Skeletal muscle tissue (tissue), 4 donors: ENCODE measurements around the gene UST. TPM values are rescaled to one million over a fixed set of nuclear protein-coding genes. Genes with fewer than 3 reads are reported as not detected.

ENCODE experiments used
- H3K27ac ChIP-seq: one replicate; pipeline ENCODE4 v1.7.0; 2013; ENCODE audit warnings: mild to moderate bottlenecking, low read depth, low read length, inconsistent platforms
- H3K27me3 ChIP-seq, 3 donors: one replicate each; pipeline ENCODE4 v1.7.0; 2013; ENCODE audit warnings: low read length in 3 of 3; ENCODE audit not compliant: control insufficient read depth in 3 of 3, insufficient read depth in 3 of 3
- H3K36me3 ChIP-seq, 3 donors: one replicate each; pipeline ENCODE4 v1.7.0; 2013; ENCODE audit warnings: low read length in 3 of 3; ENCODE audit not compliant: control insufficient read depth in 3 of 3, insufficient read depth in 3 of 3
- H3K4me1 ChIP-seq, 3 donors: one replicate each; pipeline ENCODE4 v1.7.0; 2013; ENCODE audit warnings: low read length in 3 of 3, mild to moderate bottlenecking in 3 of 3; ENCODE audit not compliant: control insufficient read depth in 3 of 3, insufficient read depth in 3 of 3
- H3K4me3 ChIP-seq, 3 donors: one replicate each; pipeline ENCODE4 v1.7.0; 2013; ENCODE audit warnings: low read length in 3 of 3
- H3K9ac ChIP-seq, 3 donors: one replicate each; pipeline ENCODE4 v1.7.0; 2013; ENCODE audit warnings: low read length in 3 of 3, mild to moderate bottlenecking in 3 of 3, moderate library complexity in 2 of 3, low read depth in 1 of 3
- H3K9me3 ChIP-seq, 3 donors: one replicate each; pipeline ENCODE4 v1.7.0; 2013; ENCODE audit warnings: low read length in 3 of 3; ENCODE audit not compliant: control insufficient read depth in 3 of 3
- total RNA-seq: library from RNA; depleted of rRNA; stranded (reverse); fragments of >200 nt; gene quantifications from one replicate; pipeline ENCODE4 v1.2.3, GENCODE V29; 2014
- donor health status: Osteomylitis.

The UST gene
- total RNA-seq, 1 donor from 2014 or later: 14.6 TPM

DNA sequence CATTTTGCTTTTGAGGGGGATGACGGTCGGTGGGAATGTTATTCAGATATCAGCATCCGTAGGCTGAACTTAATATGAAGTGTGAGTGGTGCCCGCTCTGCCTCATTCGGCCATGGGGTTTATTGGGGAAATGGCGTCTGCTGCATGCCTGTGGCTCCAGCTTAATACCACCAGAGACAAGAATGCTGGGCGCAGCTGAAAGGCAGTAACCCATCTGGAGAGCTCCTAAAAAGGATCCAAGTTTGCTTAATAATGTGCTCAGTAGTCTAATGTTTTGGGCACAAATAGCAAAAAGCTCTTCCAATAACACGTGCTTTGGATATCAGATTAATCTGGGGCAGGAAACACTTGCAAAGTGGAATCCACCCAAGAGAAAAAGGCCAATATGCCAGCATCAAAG is 297.7 kb downstream of the UST start:
- Histone ChIP-seq H3K36me3 (no peaks in the 10 kb centered on the region), H3K9me3 (no peaks in the 10 kb centered on the region), H3K9ac (no peak overlapping the region), H3K4me3 (no peak overlapping the region), H3K27me3 (no peaks in the 10 kb centered on the region), H3K27ac (no peak overlapping the region), H3K4me1 (no peaks in the 10 kb centered on the region)

DNA sequence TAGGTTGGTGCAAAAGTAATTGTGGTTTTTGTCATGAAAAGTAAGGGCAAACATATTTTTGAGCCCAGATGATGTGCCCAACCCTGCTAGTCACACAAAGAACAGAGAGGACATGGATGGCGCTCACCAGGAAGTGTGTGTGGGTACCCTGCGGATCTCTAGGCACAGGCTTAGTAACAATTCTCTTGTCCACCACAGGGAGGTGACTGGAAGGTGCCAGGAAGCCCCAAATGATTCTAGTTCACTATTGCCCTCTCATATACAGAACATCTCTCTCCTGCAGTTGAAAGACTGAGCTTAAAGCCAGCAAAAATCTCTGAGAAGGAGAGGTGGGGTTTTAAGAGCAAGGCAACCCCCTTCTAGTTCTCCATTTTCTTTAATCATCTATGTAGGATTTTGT is 298.6 kb downstream of the UST start:
- no peaks in the 10 kb centered on the region for H3K27me3 ChIP-seq
- H3K9ac ChIP-seq: no peak overlapping the region
- H3K9me3 ChIP-seq: no peaks in the 10 kb centered on the region
- no peak overlapping the region for H3K27ac ChIP-seq
- H3K4me3 ChIP-seq: no peak overlapping the region
- H3K4me1 ChIP-seq: no peaks in the 10 kb centered on the region
- no peaks in the 10 kb centered on the region for H3K36me3 ChIP-seq

DNA sequence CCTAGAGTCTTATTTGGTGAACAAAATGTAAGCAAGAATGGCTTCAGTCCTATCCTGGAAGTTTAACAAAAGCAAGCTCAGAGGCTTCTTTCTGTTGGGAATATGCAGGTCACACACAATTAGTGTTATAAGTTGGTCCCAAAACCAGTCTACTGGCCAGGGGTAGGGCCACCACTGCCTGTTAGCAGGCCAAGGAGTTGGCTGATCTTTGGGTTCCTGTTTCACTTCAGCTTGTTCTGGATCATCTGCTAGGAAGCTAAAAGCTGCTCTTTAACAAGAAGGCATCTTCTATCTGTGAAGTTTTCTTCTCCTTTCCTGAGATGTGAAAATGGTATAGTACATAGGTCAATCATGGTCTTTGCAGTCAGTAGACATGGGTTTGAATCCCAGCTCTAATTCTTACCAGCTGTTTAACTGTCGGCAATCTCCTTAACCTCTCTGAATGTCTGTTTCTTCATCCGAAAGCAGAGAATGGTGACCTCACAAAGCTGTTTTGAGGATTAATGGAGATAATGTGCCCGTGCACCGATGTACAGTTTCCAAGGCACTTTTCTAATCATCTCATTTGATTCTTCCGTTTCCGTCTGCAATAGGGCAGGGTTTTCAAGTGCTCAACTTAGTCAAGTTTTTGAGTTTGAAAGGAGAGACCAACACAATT is 299.5 kb downstream of the UST start:
- no peak overlapping the region for H3K4me3 ChIP-seq
- H3K36me3 ChIP-seq: no peaks in the 10 kb centered on the region
- no peaks in the 10 kb centered on the region for H3K27me3 ChIP-seq
- no peaks in the 10 kb centered on the region for H3K4me1 ChIP-seq
- no peaks in the 10 kb centered on the region for H3K9me3 ChIP-seq
- H3K9ac ChIP-seq: no peak overlapping the region
- H3K27ac ChIP-seq: no peak overlapping the region

DNA sequence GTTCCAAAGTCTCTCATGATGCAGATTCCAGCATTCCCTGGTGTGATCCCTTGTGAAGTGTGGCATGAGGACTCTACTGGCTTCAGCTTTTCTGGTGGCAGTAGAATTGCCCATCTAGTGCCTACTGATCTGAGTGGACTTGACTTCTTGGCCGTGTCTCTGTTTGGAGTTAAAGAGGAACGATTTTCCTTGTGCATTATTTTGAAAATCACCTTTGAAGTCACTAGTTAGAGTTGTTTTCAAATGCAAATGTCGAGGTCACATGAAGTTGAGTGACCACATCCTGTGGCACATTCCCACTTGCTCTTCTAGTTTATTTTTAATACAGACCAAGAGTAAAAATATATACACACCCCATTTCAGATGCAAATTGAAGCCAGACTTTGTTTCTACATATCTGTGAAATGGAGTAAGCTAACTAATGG is 300.0 kb downstream of the UST start:
- no peaks in the 10 kb centered on the region for H3K9me3 ChIP-seq
- H3K4me3 ChIP-seq: no peak overlapping the region
- no peaks in the 10 kb centered on the region for H3K4me1 ChIP-seq
- no peaks in the 10 kb centered on the region for H3K36me3 ChIP-seq
- H3K27ac ChIP-seq: no peak overlapping the region
- no peaks in the 10 kb centered on the region for H3K27me3 ChIP-seq
- no peak overlapping the region for H3K9ac ChIP-seq

DNA sequence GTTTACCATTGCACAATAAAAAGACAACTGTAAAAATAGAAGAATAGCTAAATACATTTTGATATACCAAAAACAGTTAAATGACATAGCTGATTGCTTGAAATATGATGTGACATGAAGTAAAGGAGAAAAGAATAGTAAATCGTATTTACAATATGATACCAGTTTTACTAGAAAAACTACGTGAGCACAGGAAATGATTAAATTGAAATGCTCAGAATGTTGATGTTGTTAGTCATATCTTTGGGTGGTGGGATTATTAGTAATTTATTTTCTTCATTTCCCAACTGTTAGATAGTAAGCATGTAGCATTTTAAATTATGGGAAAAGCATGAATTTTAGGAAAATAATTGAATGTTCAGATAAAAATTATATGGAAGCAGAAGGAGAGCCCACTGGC is 302.4 kb downstream of the UST start:
- no peaks in the 10 kb centered on the region for H3K27me3 ChIP-seq
- no peak overlapping the region for H3K4me3 ChIP-seq
- H3K4me1 ChIP-seq: no peaks in the 10 kb centered on the region
- no peaks in the 10 kb centered on the region for H3K36me3 ChIP-seq
- H3K9me3 ChIP-seq: no peaks in the 10 kb centered on the region
- H3K27ac ChIP-seq: no peak overlapping the region
- no peak overlapping the region for H3K9ac ChIP-seq

DNA sequence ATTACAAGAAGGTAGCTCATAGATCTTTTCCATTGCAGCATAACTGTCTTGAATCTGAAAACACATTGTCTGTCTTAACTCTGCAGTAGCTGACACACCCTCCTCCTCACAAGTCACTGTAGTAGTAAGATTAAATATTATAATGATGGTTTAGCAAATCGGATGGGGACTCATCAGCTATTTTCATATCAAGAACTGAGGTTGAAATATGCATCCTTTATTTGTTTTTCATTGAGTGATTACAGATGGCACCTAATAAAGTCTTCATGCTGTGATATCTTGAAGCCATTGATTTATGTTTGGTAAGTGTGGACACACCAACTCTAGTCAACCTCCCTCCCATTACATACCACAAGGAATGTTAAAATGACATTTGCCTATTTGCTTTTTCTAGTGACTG is 303.3 kb downstream of the UST start:
- H3K27ac ChIP-seq: no peak overlapping the region
- no peak overlapping the region for H3K4me3 ChIP-seq
- no peaks in the 10 kb centered on the region for H3K27me3 ChIP-seq
- H3K9ac ChIP-seq: no peak overlapping the region
- no peaks in the 10 kb centered on the region for H3K9me3 ChIP-seq
- H3K4me1 ChIP-seq: no peaks in the 10 kb centered on the region
- H3K36me3 ChIP-seq: no peaks in the 10 kb centered on the region

DNA sequence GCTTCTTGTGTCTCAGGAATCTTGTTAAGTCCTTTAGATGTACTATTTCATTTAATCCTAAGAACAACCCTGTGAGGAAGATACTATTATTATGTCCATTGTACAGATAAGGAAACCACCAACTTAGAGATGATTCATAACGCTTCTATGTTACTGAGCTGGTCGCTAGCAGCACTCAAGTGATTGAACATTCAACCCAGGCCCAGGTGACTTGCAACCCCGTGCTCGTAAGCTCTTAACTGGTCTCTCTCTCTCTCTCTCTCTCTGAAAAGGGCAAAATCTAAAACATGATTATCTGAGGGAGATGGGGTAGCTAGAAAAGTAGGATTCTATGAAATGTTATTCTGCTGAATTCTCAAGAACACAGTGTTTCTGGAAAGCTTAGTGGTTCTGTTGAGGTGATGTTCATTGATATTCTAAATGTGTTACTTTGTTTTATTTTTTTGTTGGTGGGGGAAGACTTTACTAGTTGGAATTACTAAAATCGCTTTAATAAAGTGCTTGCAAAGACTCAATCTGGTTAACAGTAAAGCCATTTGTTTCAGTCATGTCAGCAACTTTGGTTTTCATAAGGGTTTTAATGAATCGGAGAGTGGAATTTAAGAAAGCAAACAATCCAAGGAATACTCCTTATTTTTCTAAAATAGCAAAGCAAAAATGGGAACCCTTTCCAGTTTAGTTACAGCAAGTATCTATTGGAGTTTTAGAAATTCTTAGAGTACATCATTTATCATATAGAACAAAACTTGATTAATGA is 305.7 kb downstream of the UST start:
- Histone ChIP-seq H3K9ac (no peak overlapping the region), H3K4me1 (no peaks in the 10 kb centered on the region), H3K27ac (no peak overlapping the region), H3K9me3 (no peaks in the 10 kb centered on the region), H3K27me3 (no peaks in the 10 kb centered on the region), H3K36me3 (no peaks in the 10 kb centered on the region), H3K4me3 (no peak overlapping the region)

DNA sequence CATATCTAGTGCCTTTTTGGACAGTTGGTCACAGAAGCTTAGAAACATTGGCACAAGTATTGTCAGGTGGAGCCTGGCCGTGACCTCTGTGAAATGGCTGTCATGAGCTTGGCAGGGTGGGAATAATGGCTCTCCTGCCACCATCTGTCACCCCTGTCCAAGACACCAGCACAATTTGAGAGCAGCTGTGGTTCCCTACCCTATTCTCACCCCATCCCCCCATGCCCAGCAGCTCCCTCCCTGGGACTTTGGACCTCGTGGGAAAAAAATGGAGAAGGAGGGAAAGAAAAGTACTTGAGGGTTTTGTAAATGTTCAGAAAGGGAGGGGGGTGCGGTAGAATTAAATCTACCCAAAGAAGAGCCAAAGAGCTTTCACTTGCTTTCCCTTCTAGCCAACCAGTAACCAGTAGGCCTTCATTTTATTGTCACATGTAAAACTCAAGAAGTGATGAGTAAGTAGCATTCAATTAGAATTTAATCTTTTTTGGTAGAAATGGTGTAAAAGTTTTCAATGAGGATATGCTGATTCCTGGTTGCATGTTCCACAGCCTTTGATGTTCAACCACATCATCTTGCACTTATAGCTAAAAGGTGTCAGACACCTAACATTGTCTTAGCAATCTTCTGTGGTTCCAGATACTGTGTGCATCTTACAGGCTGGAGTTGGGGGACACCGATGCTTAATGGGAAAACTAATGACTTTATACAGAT is 307.2 kb downstream of the UST start:
- Histone ChIP-seq H3K4me1 (no peaks in the 10 kb centered on the region), H3K9me3 (no peaks in the 10 kb centered on the region), H3K4me3 (no peak overlapping the region), H3K9ac (no peak overlapping the region), H3K27ac (no peak overlapping the region), H3K27me3 (no peaks in the 10 kb centered on the region), H3K36me3 (no peaks in the 10 kb centered on the region)

DNA sequence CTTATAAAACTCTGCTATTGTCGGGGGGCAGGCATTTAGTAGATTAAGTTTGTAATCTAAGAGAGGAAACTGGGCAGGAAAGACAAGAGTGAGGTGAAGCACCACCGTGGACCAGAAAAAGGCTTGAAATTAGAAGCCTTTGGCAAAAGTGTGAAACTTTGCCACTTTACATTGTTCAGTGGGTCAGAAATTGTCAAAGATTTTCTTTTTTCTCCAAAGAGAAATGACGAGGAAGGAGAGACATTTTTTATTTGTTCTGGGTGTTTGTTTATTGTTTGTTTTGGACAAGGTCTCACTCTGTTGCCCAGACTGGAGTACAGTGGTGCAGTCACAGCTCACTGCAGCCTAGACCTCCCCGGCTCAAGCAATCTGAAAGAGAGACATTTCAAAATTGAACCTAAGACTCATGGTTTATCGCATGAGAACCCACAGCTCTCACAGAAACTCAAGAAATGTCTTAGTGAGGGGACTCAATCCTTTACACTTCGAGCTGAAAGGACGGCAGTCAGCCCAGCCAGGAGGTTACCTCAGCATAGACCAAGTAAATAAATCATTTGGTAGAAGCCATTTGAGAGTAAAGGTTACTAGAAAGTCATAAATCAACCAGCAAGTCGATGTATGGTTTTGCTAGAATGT is 307.8 kb downstream of the UST start:
- Histone ChIP-seq H3K9me3 (no peaks in the 10 kb centered on the region), H3K27ac (no peak overlapping the region), H3K36me3 (no peaks in the 10 kb centered on the region), H3K4me1 (no peaks in the 10 kb centered on the region), H3K27me3 (no peaks in the 10 kb centered on the region), H3K4me3 (no peak overlapping the region), H3K9ac (no peak overlapping the region)
